Measurements from ENCODE around the gene PDE1C. TPM values are rescaled to one million over a fixed set of nuclear protein-coding genes. Genes with fewer than 3 reads are reported as not detected.

The PDE1C gene
- total RNA-seq, 6 experiments from 2014 or later: 0.19 to 1.9 (median 1.2) TPM

DNA sequence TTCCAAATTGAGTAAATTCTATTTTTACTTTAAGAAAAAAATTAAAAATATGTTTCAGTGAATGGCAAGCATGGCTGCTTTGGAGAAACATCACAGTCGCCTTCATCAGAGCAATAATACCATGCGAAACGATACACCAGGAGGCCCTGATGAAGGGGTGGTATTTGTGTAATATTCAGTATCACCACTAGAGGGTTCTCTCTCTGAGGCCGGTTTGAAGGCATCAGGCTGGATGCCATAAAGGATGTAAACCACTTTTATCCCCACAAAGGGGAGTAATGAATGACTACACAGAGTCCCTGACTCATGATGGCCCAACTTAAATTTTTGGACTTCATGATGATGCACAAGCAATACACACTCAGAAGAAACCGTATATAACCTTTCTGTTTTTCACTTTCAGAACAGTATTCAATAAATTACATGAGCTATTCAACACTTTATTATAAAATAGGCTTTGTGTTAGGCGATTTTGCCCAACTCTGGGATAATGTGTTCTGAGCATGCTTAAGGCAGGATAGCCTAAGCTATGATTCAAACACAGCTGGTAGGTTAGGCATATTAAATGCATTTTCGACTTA is 287.7 kb downstream of the PDE1C start:
- TF ChIP-seq, protein P1, sequence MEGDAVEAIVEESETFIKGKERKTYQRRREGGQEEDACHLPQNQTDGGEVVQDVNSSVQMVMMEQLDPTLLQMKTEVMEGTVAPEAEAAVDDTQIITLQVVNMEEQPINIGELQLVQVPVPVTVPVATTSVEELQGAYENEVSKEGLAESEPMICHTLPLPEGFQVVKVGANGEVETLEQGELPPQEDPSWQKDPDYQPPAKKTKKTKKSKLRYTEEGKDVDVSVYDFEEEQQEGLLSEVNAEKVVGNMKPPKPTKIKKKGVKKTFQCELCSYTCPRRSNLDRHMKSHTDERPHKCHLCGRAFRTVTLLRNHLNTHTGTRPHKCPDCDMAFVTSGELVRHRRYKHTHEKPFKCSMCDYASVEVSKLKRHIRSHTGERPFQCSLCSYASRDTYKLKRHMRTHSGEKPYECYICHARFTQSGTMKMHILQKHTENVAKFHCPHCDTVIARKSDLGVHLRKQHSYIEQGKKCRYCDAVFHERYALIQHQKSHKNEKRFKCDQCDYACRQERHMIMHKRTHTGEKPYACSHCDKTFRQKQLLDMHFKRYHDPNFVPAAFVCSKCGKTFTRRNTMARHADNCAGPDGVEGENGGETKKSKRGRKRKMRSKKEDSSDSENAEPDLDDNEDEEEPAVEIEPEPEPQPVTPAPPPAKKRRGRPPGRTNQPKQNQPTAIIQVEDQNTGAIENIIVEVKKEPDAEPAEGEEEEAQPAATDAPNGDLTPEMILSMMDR (IDR thresholded peaks at IDR 0.05): peak; percentile 84
- Mint-ChIP-seq H3K27ac (no peak overlapping the region), H3K36me3 (ENCODE audit: low read depth) (no peaks in the 10 kb centered on the region), H3K27me3 (ENCODE audit: insufficient read depth) (peaks cover 2% of the 10 kb centered on the region; the same call in 1 of the 2 replicates), H3K9me3 (no peaks in the 10 kb centered on the region; the same call in 1 of the 2 replicates), H3K4me3 (no peak overlapping the region), H3K4me1 (ENCODE audit: low read depth) (no peaks in the 10 kb centered on the region)
- peak; percentile 18 for DNase-seq

DNA sequence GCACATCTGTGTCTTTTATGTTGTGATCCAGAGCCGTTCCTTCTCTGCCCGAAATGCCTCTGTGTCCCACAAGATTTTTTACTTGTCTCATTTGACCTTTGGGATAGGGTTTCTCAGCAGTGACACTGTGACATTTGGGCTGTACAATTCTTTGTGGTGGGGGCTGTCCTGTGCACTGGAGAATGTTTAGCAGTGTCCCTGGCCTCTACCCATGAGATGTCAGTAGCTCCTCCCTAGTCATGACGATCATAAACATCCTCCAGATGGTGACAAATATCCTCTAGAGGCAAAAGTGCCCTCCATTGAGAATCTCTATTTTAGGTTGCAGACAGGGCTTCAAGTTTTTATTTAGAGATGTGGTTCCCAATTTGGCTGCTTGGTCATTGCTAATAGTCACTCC is 291.9 kb downstream of the PDE1C start:
- no peak overlapping the region for H3K27ac Mint-ChIP-seq
- TF ChIP-seq, protein P1 (IDR thresholded peaks at IDR 0.05): no peak

DNA sequence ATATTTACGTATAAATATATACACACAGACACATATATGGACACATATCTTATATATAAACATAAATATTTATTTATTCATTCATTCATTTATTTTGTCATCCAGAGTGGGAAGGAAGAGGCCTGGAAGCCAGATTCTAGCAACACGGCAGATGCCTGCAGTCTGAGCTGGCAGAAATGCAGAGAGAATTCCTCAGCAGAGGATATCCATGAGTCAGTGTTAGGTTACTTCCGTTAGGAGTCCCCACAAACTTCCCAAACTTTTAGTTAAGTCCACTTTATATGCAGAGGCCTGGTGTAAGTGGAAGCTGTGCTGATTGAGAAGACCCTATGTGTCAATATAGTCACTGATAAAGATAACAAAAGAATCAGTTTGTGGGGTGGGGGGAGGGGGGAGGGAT is 293.6 kb downstream of the PDE1C start:
- H3K36me3 Mint-ChIP-seq (ENCODE audit: low read depth): no peaks in the 10 kb centered on the region
- H3K27ac Mint-ChIP-seq: no peak overlapping the region
- H3K27me3 Mint-ChIP-seq (ENCODE audit: insufficient read depth): peaks cover 2% of the 10 kb centered on the region
- peak; percentile 32 for DNase-seq
- peaks cover 4% of the 10 kb centered on the region for H3K9me3 Mint-ChIP-seq
- TF ChIP-seq, protein P1 (IDR thresholded peaks at IDR 0.05): no peak
- peaks cover 8% of the 10 kb centered on the region for H3K4me1 Mint-ChIP-seq (ENCODE audit: low read depth)
- H3K4me3 Mint-ChIP-seq: no peak overlapping the region

More for the DNA sequence above, 291.9 kb downstream of the PDE1C start:
- no peak overlapping the region for H3K4me3 Mint-ChIP-seq
- H3K36me3 Mint-ChIP-seq (ENCODE audit: low read depth): no peaks in the 10 kb centered on the region
- no peak for DNase-seq
- no peaks in the 10 kb centered on the region; the same call in 1 of the 2 replicates for H3K9me3 Mint-ChIP-seq
- peaks cover 8% of the 10 kb centered on the region for H3K4me1 Mint-ChIP-seq (ENCODE audit: low read depth)
- H3K27me3 Mint-ChIP-seq (ENCODE audit: insufficient read depth): peaks cover 2% of the 10 kb centered on the region

DNA sequence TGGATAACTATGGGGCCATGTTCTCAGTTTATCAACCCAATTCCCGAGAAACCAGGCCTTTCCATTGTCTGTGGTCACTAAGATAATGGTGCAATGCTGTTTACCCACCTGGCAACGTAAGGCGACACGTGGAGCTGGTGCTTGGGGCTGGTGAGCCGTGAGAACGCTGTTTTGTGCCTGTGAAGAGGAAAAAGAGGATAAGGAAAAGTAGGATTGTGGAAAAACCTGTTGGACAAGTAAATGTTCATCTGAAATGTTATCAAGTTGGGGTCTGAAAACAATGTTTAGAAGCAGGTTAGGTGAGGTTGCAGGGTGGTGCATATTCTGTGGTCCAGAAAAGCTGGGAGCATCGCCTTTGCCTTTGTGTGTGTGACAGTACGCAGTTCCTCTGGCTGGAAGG is 294.7 kb downstream of the PDE1C start:
- TF ChIP-seq, protein P1 (IDR thresholded peaks at IDR 0.05): no peak
- peaks cover 8% of the 10 kb centered on the region for H3K4me1 Mint-ChIP-seq (ENCODE audit: low read depth)
- DNase-seq: no peak
- no peak overlapping the region for H3K27ac Mint-ChIP-seq
- H3K9me3 Mint-ChIP-seq: peaks cover 14% of the 10 kb centered on the region
- H3K36me3 Mint-ChIP-seq (ENCODE audit: low read depth): no peaks in the 10 kb centered on the region
- H3K4me3 Mint-ChIP-seq: no peak overlapping the region
- peaks cover 2% of the 10 kb centered on the region for H3K27me3 Mint-ChIP-seq (ENCODE audit: insufficient read depth)

DNA sequence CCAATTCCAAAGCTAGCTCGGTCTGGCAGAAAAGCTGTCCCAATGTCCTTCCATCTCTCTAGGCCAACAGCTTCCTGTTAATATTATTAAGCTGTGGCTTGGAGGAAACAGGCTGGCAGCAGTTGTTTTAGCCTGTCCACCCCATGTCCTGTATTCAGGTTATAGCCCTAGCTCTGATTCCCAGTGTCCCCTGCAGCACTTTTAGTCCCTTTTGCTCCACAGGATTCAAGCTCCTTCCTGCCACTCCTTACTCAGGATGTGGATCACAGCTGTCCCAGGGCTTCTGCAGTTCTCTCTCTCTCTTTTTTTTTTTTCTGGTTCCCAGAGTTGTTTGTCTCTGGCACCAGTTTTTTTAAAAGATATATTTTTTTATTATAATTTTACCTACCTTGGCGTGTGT is 298.0 kb downstream of the PDE1C start:
- DNase-seq: no peak
- no peak overlapping the region for H3K4me3 Mint-ChIP-seq
- H3K27me3 Mint-ChIP-seq (ENCODE audit: insufficient read depth): no peaks in the 10 kb centered on the region; the same call in 1 of the 2 replicates
- no peaks in the 10 kb centered on the region for H3K36me3 Mint-ChIP-seq (ENCODE audit: low read depth)
- H3K27ac Mint-ChIP-seq: no peak overlapping the region
- peaks cover 14% of the 10 kb centered on the region for H3K9me3 Mint-ChIP-seq
- peaks cover 8% of the 10 kb centered on the region for H3K4me1 Mint-ChIP-seq (ENCODE audit: low read depth)
- TF ChIP-seq, protein P1 (IDR thresholded peaks at IDR 0.05): no peak
